Natural killer cell (primary cell): Measurements from ENCODE around the gene CCNA2. TPM values are rescaled to one million over a fixed set of nuclear protein-coding genes. Genes with fewer than 3 reads are reported as not detected.
A peak's percentile ranks its signal among the peaks of the same experiment; 100 is the strongest.

Source experiments
- ATAC-seq, 3 donors: fragments of 150-1000 bp in 2 of 3; fragments of 200-7000 bp in 1 of 3; cut with Tn5 transposase; 1 replicate in 1 of 3; 2 replicates in 2 of 3; pipeline ENCODE4 v1.10.0; 2021; ENCODE audit warnings: mild to moderate bottlenecking in 2 of 3, moderate library complexity in 2 of 3
- DNase-seq, 2 donors: peaks; one replicate each; pipeline versions ENCODE4 v3.0.0 to v3.0.0-alpha.2; 2013 to 2021; ENCODE audit warnings: mixed read lengths in 1 of 2
- H3K27ac ChIP-seq: one replicate; pipeline ENCODE4 v1.5.1; 2013; ENCODE audit warnings: mild to moderate bottlenecking, low read length
- H3K27me3 ChIP-seq: one replicate; pipeline ENCODE4 v1.6.1; 2013; ENCODE audit warnings: low read length; ENCODE audit not compliant: control insufficient read depth, insufficient read depth
- H3K36me3 ChIP-seq: one replicate; pipeline ENCODE4 v1.6.1; 2013; ENCODE audit warnings: low read length; ENCODE audit not compliant: control insufficient read depth, insufficient read depth
- H3K4me1 ChIP-seq: one replicate; pipeline ENCODE4 v1.6.1; 2013; ENCODE audit warnings: low read length; ENCODE audit not compliant: control insufficient read depth, insufficient read depth
- H3K4me3 ChIP-seq: one replicate; pipeline ENCODE4 v1.5.1; 2013; ENCODE audit warnings: low read length
- H3K9me3 ChIP-seq: one replicate; pipeline ENCODE4 v1.6.1; 2013; ENCODE audit warnings: low read length; ENCODE audit not compliant: control insufficient read depth, insufficient read depth
- H3K27ac Mint-ChIP-seq, 2 donors: one replicate each; pipeline ENCODE4 v1.8.0; 2022; ENCODE audit warnings: mild to moderate bottlenecking in 2 of 2, mixed read lengths in 2 of 2, moderate library complexity in 1 of 2
- H3K27me3 Mint-ChIP-seq, 2 donors: one replicate each; pipeline ENCODE4 v1.8.0; 2022; ENCODE audit warnings: low read depth in 2 of 2, mixed read lengths in 2 of 2
- H3K36me3 Mint-ChIP-seq: one replicate; pipeline ENCODE4 v1.8.0; 2022; ENCODE audit warnings: mixed read lengths
- H3K4me1 Mint-ChIP-seq, 2 donors: one replicate each; pipeline ENCODE4 v1.8.0; 2022; ENCODE audit warnings: mixed read lengths in 2 of 2
- H3K4me3 Mint-ChIP-seq: one replicate; pipeline ENCODE4 v1.8.0; 2022; ENCODE audit warnings: mild to moderate bottlenecking, moderate library complexity, mixed read lengths
- H3K9me3 Mint-ChIP-seq, 2 donors: one replicate each; pipeline ENCODE4 v1.8.0; 2022; ENCODE audit warnings: mixed read lengths in 2 of 2
- CTCF ChIP-seq: fragments of 200-600 bp; IDR thresholded peaks from one replicate; pipeline ENCODE4 v1.8.0; 2022; ENCODE audit warnings: antibody characterized with exemption
- WGBS: methylation state at CpG from one replicate; pipeline ENCODE4 v1.1.7; 2013; ENCODE audit warnings: missing lambda C conversion rate; ENCODE audit not compliant: insufficient coverage; 5-methylcytosine and 5-hydroxymethylcytosine counted together
- intact Hi-C: fragments of 100-400 bp; cut with micrococcal nuclease; formaldehyde crosslinking; loops from one replicate; pipeline ENCODE4 v1.14.2; 2022
- total RNA-seq, 4 donors: library from RNA; stranded (reverse); fragments of 120-200 nt in 1 of 4; gene quantifications; one replicate each; pipeline versions ENCODE4 v1.2.3 to v1.2.4, GENCODE V29; 2013 to 2022

CCNA2 gene
- total RNA-seq, 3 donors from 2014 or later (not counting 1 experiment from before 2014, with no cell fraction given): 0.50 to 1.6 (median 0.99) TPM

DNA sequence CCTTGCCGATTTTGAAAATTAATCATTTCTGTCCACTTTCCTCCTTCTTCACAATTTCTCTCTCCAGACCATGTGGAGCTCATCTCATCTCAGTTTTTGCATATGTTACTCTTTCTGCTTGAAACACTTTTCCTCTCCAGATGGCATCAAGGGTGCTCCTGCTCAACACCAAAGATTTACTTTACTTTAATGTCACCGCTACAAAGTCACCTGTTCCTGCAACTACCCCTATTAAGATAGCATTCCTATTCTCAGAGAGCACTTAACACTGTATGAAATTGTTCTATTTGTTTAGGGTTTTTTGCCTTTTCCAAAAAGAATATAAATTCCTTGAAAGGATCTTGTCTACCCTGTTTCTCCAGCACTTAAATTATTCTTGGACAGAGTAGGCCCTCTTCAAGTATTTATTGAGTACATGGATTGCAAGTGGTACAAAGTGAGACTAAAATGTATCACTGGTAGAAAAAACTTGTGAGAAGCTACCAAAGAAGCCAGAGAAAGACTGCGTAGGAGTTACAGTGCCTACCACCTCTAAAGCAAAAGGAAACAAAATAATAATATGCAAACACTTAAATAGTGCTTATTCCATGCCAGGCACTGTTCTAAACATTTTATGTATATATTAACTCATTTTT lies 23.7 kb downstream of the CCNA2 start:
- ATAC-seq (no peak), DNase-seq (peak in 1 of 2 donors; percentile 20)
- Mint-ChIP-seq H3K9me3 (no peaks in the 10 kb centered on the region), H3K4me1 (peaks cover 24 to 26% of the 10 kb centered on the region in 2 donors), H3K36me3 (peaks cover 2% of the 10 kb centered on the region), H3K27ac (peak overlapping the region; percentile 95 to 98), H3K4me3 (peak overlapping the region; percentile 93), H3K27me3 (peaks cover 3 to 7% of the 10 kb centered on the region in 2 donors)
- no peaks in the 10 kb centered on the region for H3K27me3 ChIP-seq
- no peaks in the 10 kb centered on the region for H3K9me3 ChIP-seq
- peak overlapping the region; percentile 85 for H3K27ac ChIP-seq
- H3K4me3 ChIP-seq: no peak overlapping the region
- intact Hi-C loops: loop anchor here (2.0 to 5.0 kb wide), 2 partner anchors 69 to 103 kb away; partner anchors contain the start of gene ANXA5
- WGBS: 93% methylated on average over 2 of the region's 3 CpGs
- no peak for TF ChIP-seq CTCF
- peaks cover 8% of the 10 kb centered on the region for H3K4me1 ChIP-seq
- peaks cover 24% of the 10 kb centered on the region for H3K36me3 ChIP-seq

- ATAC-seq (no peak), DNase-seq (no peak)
- intact Hi-C loops: no loop called here
- Histone ChIP-seq H3K9me3 (no peaks in the 10 kb centered on the region), H3K4me3 (no peak overlapping the region), H3K27ac (no peak overlapping the region), H3K36me3 (peaks cover 18% of the 10 kb centered on the region), H3K27me3 (no peaks in the 10 kb centered on the region), H3K4me1 (peaks cover 8% of the 10 kb centered on the region)
- TF ChIP-seq CTCF: no peak
- 50% methylated on average over 2 of the region's 2 CpGs for WGBS
- Mint-ChIP-seq H3K36me3 (no peaks in the 10 kb centered on the region), H3K27me3 (peaks cover 6 to 13% of the 10 kb centered on the region in 2 donors), H3K9me3 (no peaks in the 10 kb centered on the region), H3K4me1 (peaks cover 24 to 26% of the 10 kb centered on the region in 2 donors), H3K4me3 (peak overlapping the region; percentile 93), H3K27ac (peak overlapping the region; percentile 95 to 98)
These were observed 24.4 kb downstream of the CCNA2 start for GRCh38 chr4:121799208-121799823.

DNA sequence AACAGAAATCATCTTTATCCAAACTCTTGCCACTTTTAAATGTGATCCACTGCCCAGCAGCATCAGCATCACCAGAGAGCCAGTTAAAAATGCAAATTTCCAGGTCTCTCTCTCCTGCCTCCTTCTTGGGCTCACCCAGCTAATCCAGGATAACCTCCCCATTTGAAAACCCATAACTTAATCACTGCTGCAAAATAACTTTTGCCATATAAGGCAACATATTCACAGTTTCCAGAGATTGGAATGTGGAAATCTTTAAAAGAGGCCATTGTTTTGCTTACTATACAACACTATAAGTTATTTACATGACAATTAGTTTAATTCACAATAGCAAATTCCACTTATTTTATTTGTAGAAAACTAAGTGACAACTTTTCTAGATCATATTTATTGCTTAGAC lies 27.4 kb downstream of the CCNA2 start:
- ATAC-seq: no peak
- H3K27me3 ChIP-seq: no peaks in the 10 kb centered on the region
- no peak for TF ChIP-seq CTCF
- Mint-ChIP-seq H3K27ac (no peak overlapping the region), H3K4me3 (no peak overlapping the region), H3K27me3 (peaks cover 15 to 22% of the 10 kb centered on the region in 2 donors), H3K9me3 (no peaks in the 10 kb centered on the region), H3K4me1 (peaks cover 9 to 10% of the 10 kb centered on the region in 2 donors), H3K36me3 (no peaks in the 10 kb centered on the region)
- H3K9me3 ChIP-seq: no peaks in the 10 kb centered on the region
- peaks cover 3% of the 10 kb centered on the region for H3K4me1 ChIP-seq
- no peaks in the 10 kb centered on the region for H3K36me3 ChIP-seq
- intact Hi-C loops: no loop called here
- H3K27ac ChIP-seq: no peak overlapping the region
- H3K4me3 ChIP-seq: no peak overlapping the region
- no peak for DNase-seq
